Measurements from ENCODE around the gene RAPGEF5. TPM values are rescaled to one million over a fixed set of nuclear protein-coding genes. Genes with fewer than 3 reads are reported as not detected.
A peak's percentile ranks its signal among the peaks of the same experiment; 100 is the strongest.

RAPGEF5 gene
- total and polyA plus RNA-seq, 4 donors = 16.1 to 308 (median 61.4) TPM

DNA sequence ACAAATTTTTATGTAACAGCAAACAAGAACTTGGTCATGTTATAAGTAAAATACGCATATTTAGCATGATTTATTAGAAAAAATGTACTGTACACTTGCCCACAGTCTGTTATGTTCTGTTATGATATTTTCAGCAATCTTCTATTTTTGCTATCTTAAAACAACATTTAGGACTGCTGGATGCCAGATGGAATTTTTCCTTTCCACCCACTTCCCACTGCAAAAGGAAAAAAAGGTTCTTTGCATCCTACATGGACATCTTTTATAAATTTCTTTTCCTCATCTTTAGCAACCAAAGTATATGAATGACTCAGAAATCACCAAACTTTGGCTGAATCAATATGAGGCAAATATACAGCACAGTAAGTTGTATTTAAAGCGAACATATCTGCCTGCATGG lies 146.0 kb downstream of the RAPGEF5 start:
- H3K9ac ChIP-seq (ENCODE audit: insufficient read depth in 1 of 2, low read length in 2 of 2) = no peak overlapping the region
- TF ChIP-seq, protein P1, sequence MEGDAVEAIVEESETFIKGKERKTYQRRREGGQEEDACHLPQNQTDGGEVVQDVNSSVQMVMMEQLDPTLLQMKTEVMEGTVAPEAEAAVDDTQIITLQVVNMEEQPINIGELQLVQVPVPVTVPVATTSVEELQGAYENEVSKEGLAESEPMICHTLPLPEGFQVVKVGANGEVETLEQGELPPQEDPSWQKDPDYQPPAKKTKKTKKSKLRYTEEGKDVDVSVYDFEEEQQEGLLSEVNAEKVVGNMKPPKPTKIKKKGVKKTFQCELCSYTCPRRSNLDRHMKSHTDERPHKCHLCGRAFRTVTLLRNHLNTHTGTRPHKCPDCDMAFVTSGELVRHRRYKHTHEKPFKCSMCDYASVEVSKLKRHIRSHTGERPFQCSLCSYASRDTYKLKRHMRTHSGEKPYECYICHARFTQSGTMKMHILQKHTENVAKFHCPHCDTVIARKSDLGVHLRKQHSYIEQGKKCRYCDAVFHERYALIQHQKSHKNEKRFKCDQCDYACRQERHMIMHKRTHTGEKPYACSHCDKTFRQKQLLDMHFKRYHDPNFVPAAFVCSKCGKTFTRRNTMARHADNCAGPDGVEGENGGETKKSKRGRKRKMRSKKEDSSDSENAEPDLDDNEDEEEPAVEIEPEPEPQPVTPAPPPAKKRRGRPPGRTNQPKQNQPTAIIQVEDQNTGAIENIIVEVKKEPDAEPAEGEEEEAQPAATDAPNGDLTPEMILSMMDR (IDR thresholded peaks at IDR 0.05; ENCODE audit: control extremely low read depth, extremely low read depth) = no peak
- H3K27me3 ChIP-seq (ENCODE audit: control insufficient read depth in 3 of 3, insufficient read depth in 3 of 3, low read length in 2 of 3) = no peaks in the 10 kb centered on the region
- peaks cover 0 to 22% (median 3%) of the 10 kb centered on the region in 5 donors for H3K4me1 ChIP-seq (ENCODE audit: control insufficient read depth in 5 of 5, insufficient read depth in 5 of 5, low read length in 5 of 5)
- H3K9me3 ChIP-seq (ENCODE audit: control insufficient read depth in 4 of 4, insufficient read depth in 3 of 4, low read length in 3 of 4) = no peaks in the 10 kb centered on the region
- peak in 2 of 3 donors; percentile 36 to 52 for DNase-seq
- H3K36me3 ChIP-seq (ENCODE audit: control insufficient read depth in 4 of 4, insufficient read depth in 4 of 4, low read length in 4 of 4) = peaks cover 0 to 2% (median 0%) of the 10 kb centered on the region in 4 donors
- 85 to 88% methylated on average over 2 of the region's 2 CpGs for WGBS, 2 donors
- no peak for ATAC-seq (ENCODE audit: insufficient read depth, low FRiP score)
- H3K27ac ChIP-seq (ENCODE audit: low read depth in 1 of 2, low read length in 1 of 2) = no peak overlapping the region
- H3K4me3 ChIP-seq = no peak overlapping the region

DNA sequence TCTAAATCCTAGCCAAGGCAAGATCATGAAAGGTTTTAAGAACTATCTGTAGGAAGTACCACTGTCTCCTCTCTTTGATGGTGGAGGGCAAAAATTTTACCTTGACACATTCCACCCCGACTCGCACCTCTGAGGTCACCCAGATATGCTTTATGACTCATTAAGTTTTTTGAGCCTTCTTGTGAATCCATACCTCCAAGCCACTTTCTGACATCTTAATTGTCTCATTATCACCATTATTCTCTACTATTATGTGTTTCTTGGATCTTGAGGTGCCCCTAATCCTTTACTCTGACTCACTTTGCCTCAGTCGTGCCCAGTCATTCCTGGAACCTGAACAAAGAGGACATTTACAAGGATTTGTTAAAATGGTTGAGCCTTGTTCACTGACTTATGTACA lies 146.6 kb downstream of the RAPGEF5 start:
- no peak overlapping the region for H3K9ac ChIP-seq (ENCODE audit: insufficient read depth in 1 of 2, low read length in 2 of 2)
- H3K36me3 ChIP-seq (ENCODE audit: control insufficient read depth in 4 of 4, insufficient read depth in 4 of 4, low read length in 4 of 4) = peaks cover 0 to 2% (median 0%) of the 10 kb centered on the region in 4 donors
- no peaks in the 10 kb centered on the region for H3K9me3 ChIP-seq (ENCODE audit: control insufficient read depth in 4 of 4, insufficient read depth in 3 of 4, low read length in 3 of 4)
- no peak overlapping the region for H3K27ac ChIP-seq (ENCODE audit: low read depth in 1 of 2, low read length in 1 of 2)
- peaks cover 2 to 21% (median 5%) of the 10 kb centered on the region in 5 donors for H3K4me1 ChIP-seq (ENCODE audit: control insufficient read depth in 5 of 5, insufficient read depth in 5 of 5, low read length in 5 of 5)
- no peaks in the 10 kb centered on the region for H3K27me3 ChIP-seq (ENCODE audit: control insufficient read depth in 3 of 3, insufficient read depth in 3 of 3, low read length in 2 of 3)
- DNase-seq = no peak
- 52 to 81% methylated on average over 3 of the region's 3 CpGs for whole genome bisulfite sequencing, 2 donors
- ATAC-seq (ENCODE audit: insufficient read depth, low FRiP score) = no peak
- TF ChIP-seq, protein P1 (IDR thresholded peaks at IDR 0.05; ENCODE audit: control extremely low read depth, extremely low read depth) = no peak
- H3K4me3 ChIP-seq = no peak overlapping the region

DNA sequence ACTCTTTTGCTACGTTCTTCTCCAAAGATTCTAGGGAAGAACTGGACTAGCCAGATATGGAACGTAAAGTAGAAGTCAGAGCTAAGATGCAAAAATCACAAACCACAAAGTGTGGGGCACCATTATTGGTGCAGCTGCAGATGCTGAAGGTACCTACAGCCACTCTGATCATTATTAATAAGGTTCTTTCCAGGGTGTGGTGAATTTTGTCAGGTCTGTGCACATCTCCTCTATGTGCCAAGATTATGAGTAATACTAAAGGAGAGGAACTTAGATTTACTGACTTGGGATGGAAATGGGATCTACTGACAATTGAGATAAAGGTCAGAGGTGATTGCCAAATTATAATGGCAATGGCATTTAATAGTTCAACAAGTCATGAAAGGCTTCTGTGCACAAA lies 148.2 kb downstream of the RAPGEF5 start:
- H3K27ac ChIP-seq (ENCODE audit: low read depth in 1 of 2, low read length in 1 of 2) = no peak overlapping the region
- H3K27me3 ChIP-seq (ENCODE audit: control insufficient read depth in 3 of 3, insufficient read depth in 3 of 3, low read length in 2 of 3) = no peaks in the 10 kb centered on the region
- H3K36me3 ChIP-seq (ENCODE audit: control insufficient read depth in 4 of 4, insufficient read depth in 4 of 4, low read length in 4 of 4) = peaks cover 0 to 2% (median 0%) of the 10 kb centered on the region in 4 donors
- TF ChIP-seq, protein P1 (IDR thresholded peaks at IDR 0.05; ENCODE audit: control extremely low read depth, extremely low read depth) = no peak
- H3K4me3 ChIP-seq = no peak overlapping the region
- ATAC-seq (ENCODE audit: insufficient read depth, low FRiP score) (no peak), DNase-seq (no peak)
- H3K9me3 ChIP-seq (ENCODE audit: control insufficient read depth in 4 of 4, insufficient read depth in 3 of 4, low read length in 3 of 4) = no peaks in the 10 kb centered on the region
- H3K4me1 ChIP-seq (ENCODE audit: control insufficient read depth in 5 of 5, insufficient read depth in 5 of 5, low read length in 5 of 5) = peaks cover 1 to 20% (median 7%) of the 10 kb centered on the region in 5 donors
- no peak overlapping the region for H3K9ac ChIP-seq (ENCODE audit: insufficient read depth in 1 of 2, low read length in 2 of 2)
- WGBS, 2 donors = 71 to 81% methylated on average over 2 of the region's 2 CpGs

DNA sequence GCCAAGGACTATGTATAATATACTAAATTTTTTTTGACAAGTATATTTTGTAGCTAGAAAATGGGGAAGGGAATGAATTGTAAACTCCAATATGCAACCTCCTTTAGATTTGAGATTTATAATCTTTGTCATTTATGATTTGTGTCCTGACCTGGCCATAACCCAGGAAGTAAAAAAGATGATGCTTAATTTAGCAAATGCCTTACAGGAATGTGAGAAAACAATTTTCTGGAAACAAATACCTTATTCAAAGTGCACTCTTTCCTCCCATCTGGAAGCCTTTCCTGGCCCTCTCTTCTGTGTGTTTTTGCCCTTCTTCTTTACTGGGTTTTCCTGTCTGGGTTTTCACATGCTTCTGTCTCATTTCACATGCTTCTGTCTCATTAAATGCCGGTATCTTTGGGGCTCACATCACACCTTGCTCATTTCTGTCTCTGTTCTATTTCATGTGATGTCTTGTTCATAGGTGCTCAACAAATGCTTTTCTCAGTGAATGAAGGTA lies 149.2 kb downstream of the RAPGEF5 start:
- H3K27ac ChIP-seq (ENCODE audit: low read depth in 1 of 2, low read length in 1 of 2) = no peak overlapping the region
- no peak overlapping the region for H3K9ac ChIP-seq (ENCODE audit: insufficient read depth in 1 of 2, low read length in 2 of 2)
- H3K4me1 ChIP-seq (ENCODE audit: control insufficient read depth in 5 of 5, insufficient read depth in 5 of 5, low read length in 5 of 5) = peaks cover 4 to 17% (median 10%) of the 10 kb centered on the region in 5 donors
- DNase-seq (no peak), ATAC-seq (ENCODE audit: insufficient read depth, low FRiP score) (no peak)
- H3K36me3 ChIP-seq (ENCODE audit: control insufficient read depth in 4 of 4, insufficient read depth in 4 of 4, low read length in 4 of 4) = peaks cover 0 to 10% (median 0%) of the 10 kb centered on the region in 4 donors
- 55 to 80% methylated on average over 1 of the region's 1 CpG for WGBS, 2 donors
- H3K9me3 ChIP-seq (ENCODE audit: control insufficient read depth in 4 of 4, insufficient read depth in 3 of 4, low read length in 3 of 4) = no peaks in the 10 kb centered on the region
- TF ChIP-seq, protein P1 (IDR thresholded peaks at IDR 0.05; ENCODE audit: control extremely low read depth, extremely low read depth) = no peak
- H3K4me3 ChIP-seq = no peak overlapping the region
- no peaks in the 10 kb centered on the region for H3K27me3 ChIP-seq (ENCODE audit: control insufficient read depth in 3 of 3, insufficient read depth in 3 of 3, low read length in 2 of 3)

Data from lung (tissue), 12 donors.